HT1080 (cell line): Measurements from ENCODE around the gene PLEKHF1. TPM values are rescaled to one million over a fixed set of nuclear protein-coding genes. Genes with fewer than 3 reads are reported as not detected.
"Not testable (repeated sequence)": the region's sequence is repeated elsewhere in the genome, so short reads cannot be mapped to it uniquely, and the experiment has no call there.

Source experiments
- DNase-seq: peaks from one replicate; pipeline ENCODE4 v3.0.0-alpha.2; 2015; ENCODE audit warnings: low read depth
- polyA plus RNA-seq, 2 experiments: library from polyadenylated mRNA; depleted of rRNA; stranded (reverse); fragments of >200 nt; gene quantifications; 2 replicates each; pipeline ENCODE4 v1.2.3, GENCODE V29; 2015
- total RNA-seq: library from RNA; depleted of rRNA; stranded (reverse); fragments of >200 nt; shearing (Covaris generic); gene quantifications from 2 replicates; pipeline ENCODE4 v1.2.3, GENCODE V29; 2014; rRNA removed

The PLEKHF1 gene
- 15.5 and 16.1 TPM in 2 replicates for total RNA-seq
- polyA plus RNA-seq (2015; cell fraction: cytosol; rRNA removed) = 6.5 and 7.7 TPM in 2 replicates
- polyA plus RNA-seq (2015; cell fraction: nucleus; rRNA removed) = 7.8 and 10.4 TPM in 2 replicates

- DNase-seq = peak; percentile 72
These were observed at the start of gene PLEKHF1 for GRCh38 chr19:29665215-29665825. Gene PLEKHF1 (plus strand): TSS chr19:29665461. CDS start chr19:29673840, 8,379 bp downstream.

GRCh38 chr19:29615891-29616425 lies 49.3 kb upstream of the PLEKHF1 start:
- no peak for DNase-seq

GRCh38 chr19:29616541-29616940 lies 48.7 kb upstream of the PLEKHF1 start:
- no peak for DNase-seq

- DNase-seq = no peak
These were observed 47.6 kb upstream of the PLEKHF1 start for GRCh38 chr19:29617366-29618266.

GRCh38 chr19:29618434-29618833 lies 46.8 kb upstream of the PLEKHF1 start:
- no peak for DNase-seq

GRCh38 chr19:29618871-29619270 lies 46.4 kb upstream of the PLEKHF1 start:
- no peak for DNase-seq

- no peak for DNase-seq
These were observed 44.3 kb upstream of the PLEKHF1 start for GRCh38 chr19:29620931-29621351.

GRCh38 chr19:29622166-29623070 lies 42.8 kb upstream of the PLEKHF1 start:
- DNase-seq = peak; percentile 28

- DNase-seq = no peak
These were observed 41.4 kb upstream of the PLEKHF1 start for GRCh38 chr19:29623726-29624488.

- DNase-seq = no peak
These were observed 40.6 kb upstream of the PLEKHF1 start for GRCh38 chr19:29624489-29625185.

- no peak for DNase-seq
These were observed 40.0 kb upstream of the PLEKHF1 start for GRCh38 chr19:29625186-29625651.

- no peak for DNase-seq
These were observed 38.9 kb upstream of the PLEKHF1 start for GRCh38 chr19:29626386-29626785.

- DNase-seq = not testable (repeated sequence)
These were observed 38.4 kb upstream of the PLEKHF1 start for GRCh38 chr19:29626832-29627231.

GRCh38 chr19:29628661-29629385 lies 36.4 kb upstream of the PLEKHF1 start:
- DNase-seq = no peak

- DNase-seq = no peak
These were observed 35.3 kb upstream of the PLEKHF1 start for GRCh38 chr19:29629836-29630534.

- no peak for DNase-seq
These were observed 34.6 kb upstream of the PLEKHF1 start for GRCh38 chr19:29630655-29631054.

GRCh38 chr19:29631450-29631849 lies 33.8 kb upstream of the PLEKHF1 start:
- no peak for DNase-seq

- no peak for DNase-seq
These were observed 31.3 kb upstream of the PLEKHF1 start for GRCh38 chr19:29634002-29634401.
